GM23248 (cell line): Measurements from ENCODE around the gene ADAM21. TPM values are rescaled to one million over a fixed set of nuclear protein-coding genes. Genes with fewer than 3 reads are reported as not detected.
"Not testable (repeated sequence)": the region's sequence is repeated elsewhere in the genome, so short reads cannot be mapped to it uniquely, and the experiment has no call there.

ENCODE experiments used
- DNase-seq: peaks from one replicate; pipeline ENCODE4 v3.0.0-alpha.2; 2015
- H2AFZ ChIP-seq: fragments of 200-600 bp; sonication (generic); 2 replicates; pipeline ENCODE4 v1.6.1; 2016; ENCODE audit warnings: antibody characterized with exemption
- H3F3A ChIP-seq: fragments of 200-600 bp; sonication (generic); 2 replicates; pipeline ENCODE4 v1.6.1; 2016; ENCODE audit warnings: mild to moderate bottlenecking, antibody characterized with exemption, mixed run types; ENCODE audit not compliant: insufficient read depth
- H3K27ac ChIP-seq: fragments of 200-600 bp; sonication (generic); 2 replicates; pipeline ENCODE4 v1.5.1; 2016; ENCODE audit warnings: mild to moderate bottlenecking
- H3K27me3 ChIP-seq: fragments of 200-600 bp; sonication (generic); replicated peaks from 2 replicates; pipeline ENCODE4 v1.6.1; 2016; ENCODE audit warnings: mild to moderate bottlenecking; ENCODE audit not compliant: insufficient read depth
- H3K36me3 ChIP-seq: fragments of 200-600 bp; sonication (generic); 2 replicates; pipeline ENCODE4 v1.6.1; 2016; ENCODE audit warnings: low read depth, mild to moderate bottlenecking
- H3K4me1 ChIP-seq: fragments of 200-600 bp; sonication (generic); 2 replicates; pipeline ENCODE4 v1.6.1; 2016; ENCODE audit warnings: mild to moderate bottlenecking; ENCODE audit not compliant: insufficient read depth
- H3K4me2 ChIP-seq: fragments of 200-600 bp; sonication (generic); one replicate; pipeline ENCODE4 v1.6.1; 2016; ENCODE audit warnings: mild to moderate bottlenecking; ENCODE audit not compliant: unreplicated experiment
- H3K4me3 ChIP-seq: fragments of 200-600 bp; sonication (generic); 2 replicates; pipeline ENCODE4 v1.5.1; 2016; ENCODE audit warnings: mild to moderate bottlenecking
- H3K79me2 ChIP-seq: fragments of 200-600 bp; sonication (generic); 2 replicates; pipeline ENCODE4 v1.6.1; 2016; ENCODE audit warnings: mild to moderate bottlenecking; ENCODE audit not compliant: insufficient read depth
- H3K9ac ChIP-seq: fragments of 200-600 bp; sonication (generic); 2 replicates; pipeline ENCODE4 v1.6.1; 2016; ENCODE audit warnings: mild to moderate bottlenecking
- H3K9me2 ChIP-seq: fragments of 200-600 bp; sonication (generic); 2 replicates; pipeline ENCODE4 v1.6.1; 2016; ENCODE audit warnings: mixed run types, mild to moderate bottlenecking, moderate library complexity; ENCODE audit not compliant: insufficient read depth
- H3K9me3 ChIP-seq: fragments of 200-600 bp; sonication (generic); one replicate; pipeline ENCODE4 v1.6.1; 2017; ENCODE audit warnings: low read depth
- H4K20me1 ChIP-seq: fragments of 200-600 bp; sonication (generic); 2 replicates; pipeline ENCODE4 v1.6.0; 2016; ENCODE audit not compliant: insufficient read depth
- EZH2 ChIP-seq: fragments of 200-600 bp; sonication (generic); IDR thresholded peaks from 2 replicates; pipeline ENCODE4 v1.6.1; 2018; ENCODE audit warnings: antibody characterized with exemption, mild to moderate bottlenecking; ENCODE audit not compliant: insufficient read depth, poor library complexity, severe bottlenecking
- EZH2phosphoT487 ChIP-seq: fragments of 200-600 bp; sonication (generic); IDR thresholded peaks from 2 replicates; pipeline ENCODE4 v1.6.1; 2018; ENCODE audit warnings: antibody characterized with exemption, moderate library complexity, mild to moderate bottlenecking, low read depth; ENCODE audit not compliant: insufficient read depth
- WGBS, 2 experiments: methylation state at CpG; one replicate each; pipeline ENCODE4 v1.1.6; 2015 to 2017; ENCODE audit warnings: low lambda C conversion rate in 2 of 2, low coverage in 1 of 2; ENCODE audit errors: missing lambda C conversion rate in 2 of 2; 5-methylcytosine and 5-hydroxymethylcytosine counted together
- in situ Hi-C: fragments of 300-500 bp; cut with MboI; formaldehyde crosslinking; loops from 2 replicates; pipeline ENCODE4 v1.15.0; 2020
- polyA plus RNA-seq: library from polyadenylated mRNA; unstranded; fragments of >200 nt; fragmentation: Nextera tagmentation; extraction: Ambion mirVana; gene quantifications from 2 replicates; pipeline ENCODE4 v1.2.1, GENCODE V29; 2016
- total RNA-seq: library from RNA; depleted of rRNA; stranded (reverse); fragments of >200 nt; shearing (Covaris generic); gene quantifications from 2 replicates; pipeline ENCODE4 v1.2.3, GENCODE V29; 2014

Gene ADAM21
- total and polyA plus RNA-seq, 2 experiments from 2014 or later, result 0.13 to 0.97 TPM

DNA sequence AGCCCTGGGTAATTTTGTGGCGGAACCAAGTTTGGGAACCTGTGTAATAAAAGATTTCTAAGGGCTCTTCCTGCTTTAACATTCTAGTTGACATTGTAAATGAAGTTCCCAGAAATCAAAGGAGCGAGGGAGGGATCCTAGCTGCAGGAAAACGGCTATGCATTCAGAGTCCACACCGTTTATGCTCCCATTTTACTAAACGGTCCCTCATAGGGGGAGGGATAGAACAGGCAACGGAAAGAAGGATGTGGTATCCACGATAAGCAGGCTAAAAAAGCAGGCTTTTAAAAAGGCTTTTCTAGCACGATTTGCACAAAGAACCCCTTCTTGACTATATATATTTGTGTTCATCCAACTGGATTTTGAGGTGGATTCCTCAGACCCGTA is 35.6 kb upstream of the ADAM21 start:
- DNase-seq, result peak; percentile 58
- H3K4me2 ChIP-seq, result peak overlapping the region; percentile 95
- H3K9me2 ChIP-seq, result no peaks in the 10 kb centered on the region
- H3K9me3 ChIP-seq, result no peaks in the 10 kb centered on the region
- no peaks in the 10 kb centered on the region for H4K20me1 ChIP-seq
- H3K36me3 ChIP-seq, result no peaks in the 10 kb centered on the region
- peak overlapping the region; percentile 38 for H3K27ac ChIP-seq
- no peaks in the 10 kb centered on the region for H3F3A ChIP-seq
- in situ Hi-C loops, result no loop called here
- H3K4me3 ChIP-seq, result peak overlapping the region; percentile 99
- 1 to 3% methylated on average over 9 of the region's 9 CpGs for WGBS, 2 experiments
- no peaks in the 10 kb centered on the region for H3K27me3 ChIP-seq
- no peak for TF ChIP-seq EZH2
- TF ChIP-seq EZH2phosphoT487, result no peak
- peaks cover 6% of the 10 kb centered on the region for H3K4me1 ChIP-seq
- H2AFZ ChIP-seq, result peak overlapping the region; percentile 99
- peaks cover 53% of the 10 kb centered on the region for H3K79me2 ChIP-seq
- peak overlapping the region; percentile 88 for H3K9ac ChIP-seq

- H3K9ac ChIP-seq, result peak within 1 kb of the TSS; percentile 88
- peak; percentile 86 for DNase-seq
Observed at GRCh38 chr14:70416725-70417349, 35.1 kb upstream of the ADAM21 start, which contains the start of gene SYNJ2BP. SYNJ2BP (minus strand) TSS chr14:70417090; CDS start chr14:70416963, 127 bp downstream.

DNA sequence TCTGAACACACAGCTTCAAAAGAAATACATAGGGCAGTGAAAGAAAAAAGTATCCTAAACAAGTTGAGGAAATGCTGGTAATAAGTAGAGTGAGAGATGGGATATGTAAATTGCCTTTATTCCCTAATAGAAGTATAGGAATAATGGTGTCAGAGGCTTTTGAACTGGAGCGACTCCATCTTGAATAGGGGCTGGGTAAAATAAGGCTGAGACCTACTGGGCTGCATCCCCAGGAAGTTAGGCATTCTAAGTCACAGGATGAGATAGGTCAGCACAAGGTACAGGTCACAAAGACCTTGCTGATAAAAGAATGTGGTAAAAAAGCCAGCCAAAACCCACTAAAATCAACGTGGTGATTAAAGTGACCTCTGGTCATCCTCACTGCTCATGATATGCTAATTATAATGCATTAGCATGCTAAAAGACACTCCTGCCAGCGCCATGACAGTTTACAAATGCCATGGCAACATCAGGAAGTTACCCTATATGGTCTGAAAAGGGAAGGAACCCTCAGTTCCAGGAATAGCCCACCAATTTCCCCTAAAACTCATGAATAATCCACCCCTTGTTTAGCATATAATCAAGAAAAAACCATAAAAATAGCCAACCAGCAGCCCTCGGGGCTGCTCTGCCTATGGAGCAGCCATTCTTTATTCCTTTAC is 32.6 kb upstream of the ADAM21 start:
- DNase-seq, H3K9me3 ChIP-seq, H3K9me2 ChIP-seq, H4K20me1 ChIP-seq, H3K4me2 ChIP-seq, in situ Hi-C loops, H3K4me1 ChIP-seq, H3K27me3 ChIP-seq, H3K27ac ChIP-seq, H2AFZ ChIP-seq, H3K36me3 ChIP-seq, H3F3A ChIP-seq, H3K9ac ChIP-seq, H3K4me3 ChIP-seq: not testable (repeated sequence)
- 44 to 49% methylated on average over 4 of the region's 4 CpGs for WGBS, 2 experiments
- peaks cover 29% of the 10 kb centered on the region for H3K79me2 ChIP-seq

More at GRCh38 chr14:70416725-70417349, 35.1 kb upstream of the ADAM21 start, which contains the start of gene SYNJ2BP:
- TF ChIP-seq EZH2, result no peak
- TF ChIP-seq EZH2phosphoT487, result no peak
- Histone ChIP-seq H4K20me1 (no peaks in the 10 kb centered on the region), H3K9me2 (no peaks in the 10 kb centered on the region), H3K79me2 (peaks cover 50% of the 10 kb centered on the region), H3K4me1 (peaks cover 6% of the 10 kb centered on the region), H3F3A (no peaks in the 10 kb centered on the region), H3K4me2 (peak within 1 kb of the TSS; percentile 95), H3K27me3 (no peaks in the 10 kb centered on the region), H2AFZ (peak within 1 kb of the TSS; percentile 99), H3K4me3 (peak within 1 kb of the TSS; percentile 99), H3K9me3 (no peaks in the 10 kb centered on the region), H3K27ac (peak within 1 kb of the TSS; percentile 38), H3K36me3 (no peaks in the 10 kb centered on the region)
- in situ Hi-C loops, result no loop called here
- 3 to 4% methylated on average over 22 of the region's 22 CpGs for WGBS, 2 experiments

DNA sequence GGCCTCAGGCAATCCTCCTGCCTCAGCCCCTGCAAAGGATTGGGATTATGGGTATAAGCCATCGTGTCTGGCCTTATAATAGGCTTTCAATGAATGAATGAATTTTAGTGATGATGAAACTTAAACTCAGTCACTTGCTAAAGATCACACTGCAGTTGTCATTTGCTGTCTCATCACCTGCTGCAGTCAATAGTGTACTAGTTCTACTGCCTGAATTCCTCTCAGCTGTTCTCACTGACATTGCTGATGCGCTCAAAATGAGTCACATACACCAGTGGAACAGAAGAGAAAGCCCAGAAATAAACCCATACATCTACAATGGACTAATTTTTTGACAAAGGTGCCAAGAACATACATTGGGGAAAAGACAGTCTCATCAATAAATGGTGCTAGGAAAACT is 29.4 kb upstream of the ADAM21 start:
- Histone ChIP-seq H3K4me2 (no peak overlapping the region), H3K79me2 (no peaks in the 10 kb centered on the region), H3K36me3 (no peaks in the 10 kb centered on the region), H3K9ac (no peak overlapping the region), H3F3A (no peaks in the 10 kb centered on the region), H3K4me1 (no peaks in the 10 kb centered on the region), H2AFZ (no peak overlapping the region), H3K9me2 (no peaks in the 10 kb centered on the region), H4K20me1 (no peaks in the 10 kb centered on the region), H3K4me3 (no peak overlapping the region), H3K27ac (no peak overlapping the region), H3K9me3 (no peaks in the 10 kb centered on the region), H3K27me3 (no peaks in the 10 kb centered on the region)
- in situ Hi-C loops, result no loop called here
- 40 to 62% methylated on average over 2 of the region's 2 CpGs for WGBS, 2 experiments
- DNase-seq, result no peak
- TF ChIP-seq EZH2phosphoT487, result no peak
- no peak for TF ChIP-seq EZH2
